RPMI8226 (cell line): Measurements from ENCODE around the gene BBS7.

Experiments
- DNase-seq: peaks from one replicate; pipeline ENCODE4 v3.0.0-alpha.2; 2015

Gene BBS7

GRCh38 chr4:121824950-121825349, 45.3 kb downstream of the BBS7 start:
- DNase-seq: no peak

GRCh38 chr4:121824171-121824527, 46.1 kb downstream of the BBS7 start:
- DNase-seq: no peak

DNA sequence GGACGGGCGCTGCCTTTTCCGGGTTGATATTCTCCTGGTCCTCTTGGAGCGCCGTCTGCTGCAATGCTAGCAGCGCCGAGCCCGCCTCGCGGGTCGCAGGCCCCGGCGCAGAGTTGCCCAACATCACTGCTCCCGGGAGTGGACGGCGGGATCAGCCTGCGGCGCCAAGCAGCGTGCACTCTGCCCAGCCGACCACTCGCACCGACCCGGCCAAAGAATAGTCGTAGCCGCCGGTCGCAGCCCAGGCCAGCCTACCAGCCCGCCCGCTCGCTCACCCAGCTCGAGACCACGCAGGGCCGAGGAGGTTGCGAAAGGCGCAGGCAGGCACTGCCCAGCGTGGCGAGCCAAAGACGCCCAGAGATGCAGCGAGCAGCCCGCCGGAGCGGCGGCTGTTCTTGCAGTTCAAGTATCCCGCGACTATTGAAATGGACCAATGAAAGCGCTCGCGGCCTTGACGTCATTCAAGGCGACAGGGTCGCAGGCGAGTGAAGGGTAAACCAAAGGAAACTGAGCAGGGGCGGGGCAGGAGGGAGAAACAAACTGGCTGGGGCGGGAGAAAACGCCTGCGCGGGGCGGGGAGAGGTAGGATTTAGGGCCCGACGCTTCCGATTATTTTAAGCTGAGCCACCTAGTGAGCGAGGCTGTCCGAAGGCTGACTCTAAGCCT, 46.6 kb downstream of the BBS7 start, which contains the start of gene CCNA2:
Gene CCNA2 (minus strand): TSS at position 379 of the 666 bp plus-strand sequence. CDS start 255 bp downstream, at position 124.
- DNase-seq: peak; percentile 95

- DNase-seq: peak; percentile 63
These were observed 47.3 kb downstream of the BBS7 start for GRCh38 chr4:121822796-121823504.

GRCh38 chr4:121822047-121822446, 48.2 kb downstream of the BBS7 start:
- no peak for DNase-seq

- no peak for DNase-seq
These were observed 50.9 kb downstream of the BBS7 start for GRCh38 chr4:121819216-121819965.

- DNase-seq: no peak
These were observed 52.1 kb downstream of the BBS7 start for GRCh38 chr4:121818215-121818614.

DNA sequence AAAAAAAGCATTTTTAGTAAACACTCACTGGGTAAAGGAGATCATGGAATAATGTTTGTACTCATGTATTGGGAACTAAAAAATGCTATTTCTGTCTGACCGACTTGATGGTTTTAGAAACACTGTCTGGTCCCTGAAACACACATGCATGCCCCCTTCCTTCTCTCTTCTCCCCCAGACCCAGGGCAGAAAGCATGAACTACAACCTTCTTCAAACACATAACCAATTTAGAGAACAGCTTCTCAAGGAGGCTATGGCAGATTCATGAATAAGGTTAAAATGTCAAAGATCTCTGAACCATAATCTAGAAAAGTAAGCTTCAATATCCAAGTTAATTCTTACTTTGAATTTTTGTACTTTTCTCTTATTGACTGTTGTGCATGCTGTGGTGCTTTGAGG, 52.6 kb downstream of the BBS7 start:
- DNase-seq: no peak

DNA sequence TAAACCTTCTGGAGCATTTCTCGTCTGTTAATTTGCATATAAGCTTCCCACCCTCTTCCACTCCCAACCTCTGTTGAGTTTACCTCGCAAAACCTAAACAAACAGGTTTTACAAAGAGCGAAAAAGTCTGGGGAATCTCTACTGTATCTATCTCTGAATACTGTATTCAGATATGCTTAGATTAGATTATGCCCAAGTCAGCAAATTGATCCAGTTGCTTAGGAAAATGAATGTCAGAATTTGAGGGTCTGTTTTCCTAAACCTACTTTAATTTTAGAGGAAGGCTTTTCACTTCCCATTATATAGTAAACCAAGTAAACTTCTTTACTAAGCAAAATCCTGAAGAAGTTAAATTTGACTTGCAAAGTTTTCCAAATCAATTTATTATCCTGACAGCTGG, 53.3 kb downstream of the BBS7 start:
- no peak for DNase-seq

- DNase-seq: no peak
These were observed 55.5 kb downstream of the BBS7 start for GRCh38 chr4:121814756-121815155.

DNA sequence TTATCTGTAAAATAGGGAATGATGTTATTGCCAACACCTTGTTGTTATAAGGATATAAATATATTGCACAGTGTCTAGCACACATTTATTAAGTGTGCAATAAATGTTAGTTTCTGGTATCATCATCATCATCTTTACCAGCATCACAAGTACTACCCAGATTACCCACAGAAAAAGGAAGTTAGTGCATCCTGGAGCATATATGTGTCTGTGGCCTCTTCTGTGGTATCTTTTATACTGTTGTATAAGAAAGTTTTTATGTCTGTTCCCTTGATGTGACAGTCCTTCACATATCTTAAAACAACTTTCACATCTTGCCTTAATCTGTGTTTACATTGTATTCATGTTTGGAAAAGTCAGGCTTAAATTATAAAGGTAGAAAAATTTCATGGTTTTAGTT, 59.2 kb downstream of the BBS7 start:
- no peak for DNase-seq

GRCh38 chr4:121806411-121806810, 63.9 kb downstream of the BBS7 start:
- DNase-seq: no peak

DNA sequence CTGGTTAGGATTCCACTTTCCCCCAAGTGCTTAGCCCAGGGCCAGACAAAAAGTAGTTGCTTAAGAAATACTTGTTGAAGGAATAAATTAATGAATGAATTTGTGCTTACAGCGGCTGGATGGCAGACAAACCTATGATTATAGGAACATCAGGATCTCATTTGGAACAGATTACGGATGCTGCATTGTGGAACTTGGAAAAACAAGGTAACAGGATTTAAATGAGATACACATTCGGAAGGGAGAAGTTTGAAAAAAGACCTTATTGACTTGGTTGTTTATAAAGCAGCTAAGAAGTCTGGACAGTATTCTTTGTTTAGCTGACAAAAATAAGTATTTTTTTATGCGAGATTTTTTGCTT, 68.6 kb downstream of the BBS7 start:
- DNase-seq: no peak

GRCh38 chr4:121800961-121801714, 69.1 kb downstream of the BBS7 start, which contains the start of gene EXOSC9:
EXOSC9 (plus strand) TSS chr4:121801323; CDS start chr4:121801425, 102 bp downstream.
- DNase-seq: peak; percentile 91

DNA sequence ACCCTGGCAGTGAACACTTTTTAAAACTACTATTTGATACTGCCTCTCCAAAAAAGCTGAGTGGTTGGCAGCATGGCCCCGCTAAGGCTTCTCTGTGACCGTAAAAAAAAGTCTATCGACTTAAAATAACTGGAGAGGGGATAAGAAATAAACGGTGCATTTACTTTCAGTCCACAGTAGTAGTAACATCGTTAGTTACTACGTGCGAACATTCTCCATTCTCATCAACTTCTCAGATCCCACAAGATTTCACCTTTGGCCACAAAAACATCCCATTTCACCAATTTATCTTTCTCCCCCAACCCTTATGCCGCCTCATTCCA, 69.7 kb downstream of the BBS7 start:
- DNase-seq: no peak

- no peak for DNase-seq
These were observed 70.3 kb downstream of the BBS7 start for GRCh38 chr4:121799867-121800501.

- DNase-seq: peak; percentile 4
These were observed 71.0 kb downstream of the BBS7 start for GRCh38 chr4:121799208-121799823.

DNA sequence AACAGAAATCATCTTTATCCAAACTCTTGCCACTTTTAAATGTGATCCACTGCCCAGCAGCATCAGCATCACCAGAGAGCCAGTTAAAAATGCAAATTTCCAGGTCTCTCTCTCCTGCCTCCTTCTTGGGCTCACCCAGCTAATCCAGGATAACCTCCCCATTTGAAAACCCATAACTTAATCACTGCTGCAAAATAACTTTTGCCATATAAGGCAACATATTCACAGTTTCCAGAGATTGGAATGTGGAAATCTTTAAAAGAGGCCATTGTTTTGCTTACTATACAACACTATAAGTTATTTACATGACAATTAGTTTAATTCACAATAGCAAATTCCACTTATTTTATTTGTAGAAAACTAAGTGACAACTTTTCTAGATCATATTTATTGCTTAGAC, 74.0 kb downstream of the BBS7 start:
- no peak for DNase-seq

- DNase-seq: no peak
These were observed 75.6 kb downstream of the BBS7 start for GRCh38 chr4:121794505-121795188.

- no peak for DNase-seq
These were observed 77.3 kb downstream of the BBS7 start for GRCh38 chr4:121792966-121793365.

DNA sequence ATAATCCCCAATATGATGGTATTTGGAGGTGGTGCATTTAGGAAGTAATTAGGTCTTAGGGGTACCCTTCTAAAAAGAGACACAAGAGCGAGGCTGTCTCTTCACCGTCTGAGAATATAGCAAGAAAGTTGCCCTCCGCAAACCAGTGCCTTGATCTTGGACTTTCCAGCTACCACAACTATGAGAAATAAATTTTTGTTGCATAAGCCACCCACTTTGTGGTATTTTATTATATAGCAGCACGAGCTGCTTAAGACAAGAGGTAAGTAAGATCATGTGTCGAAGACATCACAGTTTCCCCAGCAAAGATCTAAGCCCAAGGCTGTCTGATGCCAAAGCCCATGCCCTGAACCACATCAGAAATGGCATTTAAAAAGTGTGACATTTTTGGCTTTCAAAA, 78.8 kb downstream of the BBS7 start:
- no peak for DNase-seq

GRCh38 chr4:121790976-121791375, 79.3 kb downstream of the BBS7 start:
- no peak for DNase-seq
